Testis (tissue), 2 donors: ENCODE data around the gene PVALEF.

Experiments used
- CTCF ChIP-seq, 3 experiments: fragments of 450-650 bp in 2 of 3; fragments of 200-600 bp in 1 of 3; sonication (generic) in 1 of 3; IDR thresholded peaks; one replicate each; pipeline ENCODE4 v1.5.1; 2016 to 2019; ENCODE audit warnings: antibody characterized with exemption in 3 of 3, mild to moderate bottlenecking in 2 of 3, moderate library complexity in 1 of 3
- POLR2A ChIP-seq: fragments of 450-650 bp; IDR thresholded peaks from one replicate; pipeline ENCODE4 v1.6.1; 2017; ENCODE audit warnings: antibody characterized with exemption, mild to moderate bottlenecking, moderate library complexity

DNA sequence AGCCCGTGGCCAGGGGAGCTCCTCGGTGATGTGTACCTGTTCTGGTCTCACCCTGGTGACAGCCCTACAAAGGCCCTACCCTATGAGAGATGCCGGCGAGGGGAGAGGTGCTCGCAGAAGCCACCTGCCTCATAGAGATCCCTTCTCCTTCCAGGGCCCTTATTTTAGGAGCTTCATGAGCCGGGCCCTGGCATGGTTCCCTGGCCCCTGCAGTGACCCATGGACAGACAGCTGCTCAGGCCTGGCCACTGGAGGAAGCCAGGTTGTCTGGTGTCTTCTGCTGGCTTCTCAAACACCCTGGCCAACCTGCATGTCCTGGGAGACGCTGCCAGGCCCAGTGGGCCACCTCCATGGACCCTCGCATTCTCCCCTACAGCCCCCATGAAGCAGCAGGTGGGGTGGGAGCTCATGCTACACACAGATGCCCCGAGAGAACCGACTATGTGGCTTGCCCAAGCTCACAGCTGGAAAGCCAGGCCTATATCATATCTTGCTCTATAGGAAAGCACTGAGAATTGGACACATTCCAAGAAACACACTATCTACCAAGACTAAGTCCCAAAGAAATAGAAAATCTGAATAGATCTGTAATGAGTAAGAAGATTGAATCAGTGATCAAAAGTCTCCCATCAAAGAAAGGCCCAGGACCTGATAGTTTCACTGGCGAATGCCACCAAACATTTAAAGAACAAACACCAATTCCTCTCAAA is 7.9 kb downstream of the PVALEF start:
- TF ChIP-seq CTCF (IDR thresholded peaks at IDR 0.05) (no peak), POLR2A (no peak)
